ENCODE results near the gene TBC1D13.
"Not testable (repeated sequence)": the region's sequence is repeated elsewhere in the genome, so short reads cannot be mapped to it uniquely, and the experiment has no call there.

The TBC1D13 gene

DNA sequence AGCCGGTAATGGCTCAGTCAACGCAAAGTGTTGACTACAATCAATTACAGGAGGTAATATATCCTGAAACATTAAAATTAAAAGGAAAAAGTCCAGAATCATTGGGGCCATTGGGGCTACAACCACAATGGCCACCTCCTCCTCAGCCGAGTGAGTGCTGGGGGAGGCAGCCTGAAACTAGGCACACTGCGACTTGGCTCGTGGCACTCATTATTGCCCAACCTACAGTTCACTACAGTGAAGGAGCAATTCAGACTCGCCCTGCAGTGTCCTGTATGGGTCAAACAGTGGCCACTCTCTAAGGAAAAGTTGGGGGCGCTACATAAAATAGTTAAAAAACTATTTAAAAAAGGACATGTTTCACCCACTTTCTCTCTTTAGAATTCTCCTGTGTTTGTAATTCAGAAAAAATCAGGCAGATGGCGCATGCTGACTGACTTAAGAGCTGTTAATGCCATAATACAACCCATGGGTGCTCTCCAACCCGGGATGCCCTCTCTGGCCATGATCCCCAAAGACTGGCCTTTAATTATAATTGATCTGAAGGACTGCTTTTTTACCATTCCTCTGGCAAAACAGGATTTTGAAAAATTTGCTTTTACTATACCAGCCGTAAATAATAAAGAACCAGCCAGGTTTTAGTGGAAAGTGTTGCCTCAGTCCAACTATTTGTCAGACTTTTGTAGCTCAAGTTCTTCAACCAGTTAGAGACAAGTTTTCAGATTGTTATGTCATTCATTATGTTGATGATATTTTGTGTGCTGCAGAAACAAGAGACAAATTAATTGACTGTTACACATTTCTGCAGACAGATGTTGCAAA, 64.9 kb downstream of the TBC1D13 start:
- DNase-seq = not testable (repeated sequence)

DNA sequence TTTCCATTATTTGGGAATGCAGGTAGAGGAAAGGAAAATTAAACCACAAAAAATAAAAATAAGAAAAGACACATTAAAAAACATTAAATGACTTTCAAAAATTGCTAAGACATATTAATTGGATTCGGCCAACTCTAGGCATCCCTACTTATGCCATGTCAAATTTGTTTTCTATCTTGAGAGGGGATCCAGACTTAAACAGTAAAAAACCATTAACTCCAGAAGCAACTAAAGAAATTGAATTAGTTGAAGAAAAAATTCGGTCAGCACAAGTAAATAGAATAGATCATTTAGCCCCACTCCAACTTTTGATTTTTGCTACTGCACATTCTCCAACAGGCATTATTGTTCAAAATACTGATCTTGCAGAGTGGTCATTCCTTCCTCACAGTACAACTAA, 65.6 kb downstream of the TBC1D13 start:
- not testable (repeated sequence) for DNase-seq

DNA sequence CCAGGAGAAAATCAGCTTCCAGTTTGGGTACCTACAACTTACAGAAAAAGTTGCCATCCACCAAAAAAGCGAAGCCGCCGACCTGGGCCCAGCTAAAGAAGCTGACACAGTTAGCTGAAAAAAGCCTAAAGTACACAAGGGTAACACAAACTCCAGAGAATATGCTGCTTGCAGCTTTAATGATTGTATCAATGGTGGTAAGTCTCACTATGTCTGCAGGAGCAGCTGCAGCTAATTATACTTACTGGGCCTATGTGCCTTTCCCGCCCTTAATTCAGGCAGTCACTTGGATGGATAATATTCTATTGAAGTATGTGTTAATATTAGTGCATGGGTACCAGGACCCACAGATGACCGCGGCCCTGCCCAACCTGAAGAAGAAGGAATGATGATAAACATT, 67.4 kb downstream of the TBC1D13 start:
- not testable (repeated sequence) for DNase-seq

DNA sequence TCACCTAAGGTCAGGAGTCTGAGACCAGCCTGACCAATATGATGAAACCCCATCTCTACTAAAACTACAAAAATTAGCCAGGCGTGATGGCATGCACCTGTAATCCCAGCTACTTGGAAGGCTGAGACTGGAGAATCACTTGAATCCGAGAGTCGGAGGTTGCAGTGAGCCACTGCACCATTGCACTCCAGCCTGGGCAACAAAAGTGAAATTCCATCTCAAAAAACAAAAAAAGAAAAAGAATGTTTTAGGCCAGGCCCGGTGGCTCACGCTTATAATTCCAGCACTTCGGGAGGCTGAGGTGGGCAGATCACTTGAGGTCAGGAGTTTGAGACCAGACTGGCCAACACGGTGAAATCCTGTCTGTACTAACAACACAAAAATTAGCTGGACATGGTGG, 71.4 kb downstream of the TBC1D13 start:
- DNase-seq = not testable (repeated sequence)
